ENCODE data around the gene GCH1. TPM values are rescaled to one million over a fixed set of nuclear protein-coding genes. Genes with fewer than 3 reads are reported as not detected.
"Not testable (repeated sequence)": the region's sequence is repeated elsewhere in the genome, so short reads cannot be mapped to it uniquely, and the experiment has no call there.

GCH1 gene
- total RNA-seq, 1 experiment from 2014 or later = 9.2 TPM

DNA sequence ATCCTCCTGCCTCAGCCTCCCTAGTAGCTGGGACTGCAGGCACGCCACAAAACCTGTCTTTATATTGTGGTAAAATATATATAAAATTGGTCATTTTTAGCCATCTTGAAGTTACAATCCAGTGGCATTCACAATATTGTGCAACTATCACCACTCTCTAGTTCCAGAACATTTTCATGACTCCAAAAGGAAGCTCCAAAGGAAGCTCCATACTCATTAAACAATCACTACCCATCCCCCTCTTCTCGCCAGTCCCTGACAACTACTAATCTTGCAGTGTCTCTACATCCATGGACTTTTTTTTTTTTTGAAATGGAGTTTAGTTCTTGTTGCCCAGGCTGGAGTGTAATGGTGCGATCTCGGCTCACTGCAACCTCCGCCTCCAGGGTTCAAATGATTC lies 3.1 kb downstream of the GCH1 start:
- Mint-ChIP-seq H3K4me1 (peaks cover 11% of the 10 kb centered on the region), H3K27me3 (ENCODE audit: low read depth) (peaks cover 31% of the 10 kb centered on the region), H3K9me3 (no peaks in the 10 kb centered on the region), H3K36me3 (no peaks in the 10 kb centered on the region), H3K4me3 (no peak overlapping the region), H3K27ac (no peak overlapping the region)
- TF ChIP-seq JAZF1 (CRISPR knock-in tag; IDR thresholded peaks at IDR 0.05) = no peak
- TF ChIP-seq, protein P1, sequence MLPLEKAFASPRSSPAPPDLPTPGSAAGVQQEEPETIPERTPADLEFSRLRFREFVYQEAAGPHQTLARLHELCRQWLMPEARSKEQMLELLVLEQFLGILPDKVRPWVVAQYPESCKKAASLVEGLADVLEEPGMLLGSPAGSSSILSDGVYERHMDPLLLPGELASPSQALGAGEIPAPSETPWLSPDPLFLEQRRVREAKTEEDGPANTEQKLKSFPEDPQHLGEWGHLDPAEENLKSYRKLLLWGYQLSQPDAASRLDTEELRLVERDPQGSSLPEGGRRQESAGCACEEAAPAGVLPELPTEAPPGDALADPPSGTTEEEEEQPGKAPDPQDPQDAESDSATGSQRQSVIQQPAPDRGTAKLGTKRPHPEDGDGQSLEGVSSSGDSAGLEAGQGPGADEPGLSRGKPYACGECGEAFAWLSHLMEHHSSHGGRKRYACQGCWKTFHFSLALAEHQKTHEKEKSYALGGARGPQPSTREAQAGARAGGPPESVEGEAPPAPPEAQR (CRISPR knock-in tag; IDR thresholded peaks at IDR 0.05) = no peak
- TF ChIP-seq PRRX2 (CRISPR knock-in tag; IDR thresholded peaks at IDR 0.05) = no peak
- no peak for TF ChIP-seq CBFB (CRISPR knock-in tag; IDR thresholded peaks at IDR 0.05; ENCODE audit: low read depth)
- TF ChIP-seq MXD4 (CRISPR knock-in tag; IDR thresholded peaks at IDR 0.05; ENCODE audit: borderline replicate concordance) = no peak
- TF ChIP-seq, protein P2, sequence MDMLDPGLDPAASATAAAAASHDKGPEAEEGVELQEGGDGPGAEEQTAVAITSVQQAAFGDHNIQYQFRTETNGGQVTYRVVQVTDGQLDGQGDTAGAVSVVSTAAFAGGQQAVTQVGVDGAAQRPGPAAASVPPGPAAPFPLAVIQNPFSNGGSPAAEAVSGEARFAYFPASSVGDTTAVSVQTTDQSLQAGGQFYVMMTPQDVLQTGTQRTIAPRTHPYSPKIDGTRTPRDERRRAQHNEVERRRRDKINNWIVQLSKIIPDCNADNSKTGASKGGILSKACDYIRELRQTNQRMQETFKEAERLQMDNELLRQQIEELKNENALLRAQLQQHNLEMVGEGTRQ (CRISPR knock-in tag; IDR thresholded peaks at IDR 0.05) = no peak
- no peak for TF ChIP-seq RELA (CRISPR knock-in tag; IDR thresholded peaks at IDR 0.05; ENCODE audit: borderline replicate concordance)
- TF ChIP-seq, protein P3, sequence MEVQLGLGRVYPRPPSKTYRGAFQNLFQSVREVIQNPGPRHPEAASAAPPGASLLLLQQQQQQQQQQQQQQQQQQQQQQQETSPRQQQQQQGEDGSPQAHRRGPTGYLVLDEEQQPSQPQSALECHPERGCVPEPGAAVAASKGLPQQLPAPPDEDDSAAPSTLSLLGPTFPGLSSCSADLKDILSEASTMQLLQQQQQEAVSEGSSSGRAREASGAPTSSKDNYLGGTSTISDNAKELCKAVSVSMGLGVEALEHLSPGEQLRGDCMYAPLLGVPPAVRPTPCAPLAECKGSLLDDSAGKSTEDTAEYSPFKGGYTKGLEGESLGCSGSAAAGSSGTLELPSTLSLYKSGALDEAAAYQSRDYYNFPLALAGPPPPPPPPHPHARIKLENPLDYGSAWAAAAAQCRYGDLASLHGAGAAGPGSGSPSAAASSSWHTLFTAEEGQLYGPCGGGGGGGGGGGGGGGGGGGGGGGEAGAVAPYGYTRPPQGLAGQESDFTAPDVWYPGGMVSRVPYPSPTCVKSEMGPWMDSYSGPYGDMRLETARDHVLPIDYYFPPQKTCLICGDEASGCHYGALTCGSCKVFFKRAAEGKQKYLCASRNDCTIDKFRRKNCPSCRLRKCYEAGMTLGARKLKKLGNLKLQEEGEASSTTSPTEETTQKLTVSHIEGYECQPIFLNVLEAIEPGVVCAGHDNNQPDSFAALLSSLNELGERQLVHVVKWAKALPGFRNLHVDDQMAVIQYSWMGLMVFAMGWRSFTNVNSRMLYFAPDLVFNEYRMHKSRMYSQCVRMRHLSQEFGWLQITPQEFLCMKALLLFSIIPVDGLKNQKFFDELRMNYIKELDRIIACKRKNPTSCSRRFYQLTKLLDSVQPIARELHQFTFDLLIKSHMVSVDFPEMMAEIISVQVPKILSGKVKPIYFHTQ (CRISPR knock-in tag; IDR thresholded peaks at IDR 0.05) = no peak
- TF ChIP-seq, protein P4, sequence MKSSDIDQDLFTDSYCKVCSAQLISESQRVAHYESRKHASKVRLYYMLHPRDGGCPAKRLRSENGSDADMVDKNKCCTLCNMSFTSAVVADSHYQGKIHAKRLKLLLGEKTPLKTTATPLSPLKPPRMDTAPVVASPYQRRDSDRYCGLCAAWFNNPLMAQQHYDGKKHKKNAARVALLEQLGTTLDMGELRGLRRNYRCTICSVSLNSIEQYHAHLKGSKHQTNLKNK (CRISPR knock-in tag; IDR thresholded peaks at IDR 0.05) = no peak
- no peak for TF ChIP-seq ZNF219 (CRISPR knock-in tag; IDR thresholded peaks at IDR 0.05; ENCODE audit: borderline replicate concordance)
- no peak for TF ChIP-seq FOXJ3 (CRISPR knock-in tag; IDR thresholded peaks at IDR 0.05; ENCODE audit: borderline replicate concordance)
- TF ChIP-seq, protein P5, sequence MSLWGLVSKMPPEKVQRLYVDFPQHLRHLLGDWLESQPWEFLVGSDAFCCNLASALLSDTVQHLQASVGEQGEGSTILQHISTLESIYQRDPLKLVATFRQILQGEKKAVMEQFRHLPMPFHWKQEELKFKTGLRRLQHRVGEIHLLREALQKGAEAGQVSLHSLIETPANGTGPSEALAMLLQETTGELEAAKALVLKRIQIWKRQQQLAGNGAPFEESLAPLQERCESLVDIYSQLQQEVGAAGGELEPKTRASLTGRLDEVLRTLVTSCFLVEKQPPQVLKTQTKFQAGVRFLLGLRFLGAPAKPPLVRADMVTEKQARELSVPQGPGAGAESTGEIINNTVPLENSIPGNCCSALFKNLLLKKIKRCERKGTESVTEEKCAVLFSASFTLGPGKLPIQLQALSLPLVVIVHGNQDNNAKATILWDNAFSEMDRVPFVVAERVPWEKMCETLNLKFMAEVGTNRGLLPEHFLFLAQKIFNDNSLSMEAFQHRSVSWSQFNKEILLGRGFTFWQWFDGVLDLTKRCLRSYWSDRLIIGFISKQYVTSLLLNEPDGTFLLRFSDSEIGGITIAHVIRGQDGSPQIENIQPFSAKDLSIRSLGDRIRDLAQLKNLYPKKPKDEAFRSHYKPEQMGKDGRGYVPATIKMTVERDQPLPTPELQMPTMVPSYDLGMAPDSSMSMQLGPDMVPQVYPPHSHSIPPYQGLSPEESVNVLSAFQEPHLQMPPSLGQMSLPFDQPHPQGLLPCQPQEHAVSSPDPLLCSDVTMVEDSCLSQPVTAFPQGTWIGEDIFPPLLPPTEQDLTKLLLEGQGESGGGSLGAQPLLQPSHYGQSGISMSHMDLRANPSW (CRISPR knock-in tag; conservative IDR thresholded peaks at IDR 0.05; ENCODE audit: low read depth) = no peak
- TF ChIP-seq NR3C1 (CRISPR knock-in tag; conservative IDR thresholded peaks at IDR 0.05; ENCODE audit: low read depth) = no peak
- TF ChIP-seq ZNF423 (CRISPR knock-in tag; IDR thresholded peaks at IDR 0.05) = no peak
- no peak for TF ChIP-seq RORB (CRISPR knock-in tag; IDR thresholded peaks at IDR 0.05)
- no peak for TF ChIP-seq ZNF416 (CRISPR knock-in tag; IDR thresholded peaks at IDR 0.05)
- TF ChIP-seq, protein P6, sequence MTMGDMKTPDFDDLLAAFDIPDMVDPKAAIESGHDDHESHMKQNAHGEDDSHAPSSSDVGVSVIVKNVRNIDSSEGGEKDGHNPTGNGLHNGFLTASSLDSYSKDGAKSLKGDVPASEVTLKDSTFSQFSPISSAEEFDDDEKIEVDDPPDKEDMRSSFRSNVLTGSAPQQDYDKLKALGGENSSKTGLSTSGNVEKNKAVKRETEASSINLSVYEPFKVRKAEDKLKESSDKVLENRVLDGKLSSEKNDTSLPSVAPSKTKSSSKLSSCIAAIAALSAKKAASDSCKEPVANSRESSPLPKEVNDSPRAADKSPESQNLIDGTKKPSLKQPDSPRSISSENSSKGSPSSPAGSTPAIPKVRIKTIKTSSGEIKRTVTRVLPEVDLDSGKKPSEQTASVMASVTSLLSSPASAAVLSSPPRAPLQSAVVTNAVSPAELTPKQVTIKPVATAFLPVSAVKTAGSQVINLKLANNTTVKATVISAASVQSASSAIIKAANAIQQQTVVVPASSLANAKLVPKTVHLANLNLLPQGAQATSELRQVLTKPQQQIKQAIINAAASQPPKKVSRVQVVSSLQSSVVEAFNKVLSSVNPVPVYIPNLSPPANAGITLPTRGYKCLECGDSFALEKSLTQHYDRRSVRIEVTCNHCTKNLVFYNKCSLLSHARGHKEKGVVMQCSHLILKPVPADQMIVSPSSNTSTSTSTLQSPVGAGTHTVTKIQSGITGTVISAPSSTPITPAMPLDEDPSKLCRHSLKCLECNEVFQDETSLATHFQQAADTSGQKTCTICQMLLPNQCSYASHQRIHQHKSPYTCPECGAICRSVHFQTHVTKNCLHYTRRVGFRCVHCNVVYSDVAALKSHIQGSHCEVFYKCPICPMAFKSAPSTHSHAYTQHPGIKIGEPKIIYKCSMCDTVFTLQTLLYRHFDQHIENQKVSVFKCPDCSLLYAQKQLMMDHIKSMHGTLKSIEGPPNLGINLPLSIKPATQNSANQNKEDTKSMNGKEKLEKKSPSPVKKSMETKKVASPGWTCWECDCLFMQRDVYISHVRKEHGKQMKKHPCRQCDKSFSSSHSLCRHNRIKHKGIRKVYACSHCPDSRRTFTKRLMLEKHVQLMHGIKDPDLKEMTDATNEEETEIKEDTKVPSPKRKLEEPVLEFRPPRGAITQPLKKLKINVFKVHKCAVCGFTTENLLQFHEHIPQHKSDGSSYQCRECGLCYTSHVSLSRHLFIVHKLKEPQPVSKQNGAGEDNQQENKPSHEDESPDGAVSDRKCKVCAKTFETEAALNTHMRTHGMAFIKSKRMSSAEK (CRISPR knock-in tag; IDR thresholded peaks at IDR 0.05; ENCODE audit: borderline replicate concordance) = no peak
- no peak for TF ChIP-seq SP1 (CRISPR knock-in tag; conservative IDR thresholded peaks at IDR 0.05)
- POLR2A ChIA-PET = no interaction called here
- CTCF ChIA-PET = interaction anchor here (0.9 kb wide), 1 partner anchor 335 kb away, joined by 3 read pairs; no protein-coding TSS in a partner anchor
- no peak for ATAC-seq
- no peak for DNase-seq (ENCODE audit: low spot score)

DNA sequence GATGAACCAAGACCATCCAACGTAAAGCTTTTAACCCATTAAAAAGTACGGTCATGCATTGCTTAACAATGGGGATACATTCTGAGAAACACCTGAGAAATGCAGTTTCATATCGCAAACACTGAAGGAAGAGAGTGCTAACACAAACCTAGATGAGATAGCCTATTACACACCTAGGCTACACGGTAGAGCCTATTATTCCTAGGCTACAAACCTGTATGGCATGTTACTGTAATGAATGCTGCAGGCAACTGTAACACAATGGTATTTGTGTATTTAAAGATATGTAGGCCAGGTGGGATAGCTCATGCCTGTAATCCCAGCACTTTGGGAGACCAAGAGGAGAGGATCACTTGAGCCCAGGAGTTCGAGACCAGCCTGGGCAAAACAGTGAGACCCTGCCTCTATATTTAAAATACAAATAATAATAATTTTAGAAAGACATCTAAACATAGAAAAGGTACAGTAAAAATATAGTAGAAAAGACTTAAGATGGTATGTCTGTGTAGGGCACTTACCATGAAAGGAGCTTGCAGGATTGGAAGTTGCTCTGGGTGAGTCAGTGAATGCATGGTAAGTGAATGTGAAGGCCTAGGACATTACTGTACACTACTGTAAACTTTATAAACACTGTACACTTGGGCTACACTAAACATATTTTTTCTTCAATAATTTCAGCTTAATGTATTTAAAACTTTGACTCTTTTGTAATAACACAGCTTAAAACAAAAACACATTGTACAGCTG lies 4.6 kb downstream of the GCH1 start:
- H3K9me3 Mint-ChIP-seq; H3K4me3 Mint-ChIP-seq; H3K27ac Mint-ChIP-seq; POLR2A ChIA-PET; H3K36me3 Mint-ChIP-seq; H3K4me1 Mint-ChIP-seq; ATAC-seq; DNase-seq (ENCODE audit: low spot score): not testable (repeated sequence)
- peaks cover 26% of the 10 kb centered on the region for H3K27me3 Mint-ChIP-seq (ENCODE audit: low read depth)
- CTCF ChIA-PET = interaction anchor here (1.0 kb wide), 1 partner anchor 84 kb away, joined by 3 read pairs; no protein-coding TSS in a partner anchor
